CD4-positive, alpha-beta T cell (primary cell): ENCODE data around the gene UQCRFS1. TPM values are rescaled to one million over a fixed set of nuclear protein-coding genes. Genes with fewer than 3 reads are reported as not detected.

ENCODE experiments used
- ATAC-seq: fragments of 200-7000 bp; cut with Tn5 transposase; one replicate; pipeline ENCODE4 v1.10.0; 2022; ENCODE audit warnings: mild to moderate bottlenecking; ENCODE audit not compliant: poor library complexity
- CTCF ChIA-PET: fragments of 350-600 bp; sonication (Branson Sonifier 250); formaldehyde crosslinking; loops from one replicate; lab custom pipeline; 2021; ENCODE audit warnings: antibody characterized with exemption, inconsistent platforms; lab: Charles Lee
- POLR2A ChIA-PET: fragments of 350-600 bp; sonication (Branson Sonifier 250); formaldehyde crosslinking; loops from one replicate; lab custom pipeline; 2021; ENCODE audit warnings: antibody characterized with exemption, inconsistent platforms; lab: Charles Lee
- DNase-seq, 14 experiments: peaks; one replicate each; pipeline ENCODE4 v3.0.0-alpha.2; 2013 to 2020; ENCODE audit warnings: mixed read lengths in 2 of 14
- H3K27ac ChIP-seq, 2 donors: one replicate each; pipeline versions ENCODE4 v1.5.1 to v1.7.0; 2013; ENCODE audit warnings: low read length in 2 of 2, low read depth in 1 of 2, mild to moderate bottlenecking in 1 of 2
- H3K27me3 ChIP-seq, 2 experiments: 1 replicate in 1 of 2; 2 replicates in 1 of 2; pipeline versions ENCODE4 v1.6.1 to v1.7.0; 2013; ENCODE audit warnings: low read length in 2 of 2, control low read depth in 1 of 2, mild to moderate bottlenecking in 1 of 2, moderate library complexity in 1 of 2; ENCODE audit not compliant: insufficient read depth in 2 of 2, control insufficient read depth in 1 of 2
- H3K36me3 ChIP-seq: one replicate; pipeline ENCODE4 v1.6.1; 2013; ENCODE audit warnings: low read length, control low read depth; ENCODE audit not compliant: insufficient read depth
- H3K4me1 ChIP-seq: one replicate; pipeline ENCODE4 v1.6.1; 2013; ENCODE audit warnings: low read length, control low read depth; ENCODE audit not compliant: insufficient read depth
- H3K4me3 ChIP-seq: one replicate; pipeline ENCODE4 v1.5.1; 2013; ENCODE audit warnings: mild to moderate bottlenecking, low read length, moderate library complexity
- H3K9me3 ChIP-seq, 2 experiments: 1 replicate in 1 of 2; 2 replicates in 1 of 2; pipeline versions ENCODE4 v1.6.1 to v1.7.0; 2013; ENCODE audit warnings: low read length in 2 of 2, mild to moderate bottlenecking in 2 of 2, control low read depth in 1 of 2, moderate library complexity in 1 of 2; ENCODE audit not compliant: control insufficient read depth in 1 of 2, insufficient read depth in 1 of 2
- H3K27ac Mint-ChIP-seq: one replicate; pipeline ENCODE4 v1.8.0; 2020; ENCODE audit warnings: mixed read lengths
- H3K27me3 Mint-ChIP-seq: one replicate; pipeline ENCODE4 v1.8.0; 2021; ENCODE audit warnings: mixed read lengths
- H3K36me3 Mint-ChIP-seq: one replicate; pipeline ENCODE4 v1.8.0; 2021; ENCODE audit warnings: low read depth, mixed read lengths
- H3K4me1 Mint-ChIP-seq: one replicate; pipeline ENCODE4 v1.8.0; 2021; ENCODE audit warnings: low read depth, mixed read lengths
- H3K4me3 Mint-ChIP-seq: one replicate; pipeline ENCODE4 v1.8.0; 2020; ENCODE audit warnings: mild to moderate bottlenecking, mixed read lengths
- H3K9me3 Mint-ChIP-seq: one replicate; pipeline ENCODE4 v1.8.0; 2020; ENCODE audit warnings: mixed read lengths
- intact Hi-C, 2 experiments: fragments of 100-400 bp; cut with DNase I in 1 of 2; cut with micrococcal nuclease in 1 of 2; formaldehyde crosslinking; loops; one replicate each; pipeline versions ENCODE4 v1.15.1 to v1.9.0; 2023 to 2025; cut with DNase I, micrococcal nuclease
- total RNA-seq, 174 experiments: library from RNA in 2 of 174; stranded (reverse) in 2 of 174; gene quantifications; one replicate each; pipeline ENCODE4 v1.2.3 and lab custom pipeline; 2021 to 2026
- TF ChIP-seq, protein P1 (sequence below): fragments of 200-600 bp; IDR thresholded peaks from one replicate; pipeline ENCODE4 v1.8.0; 2022; ENCODE audit warnings: antibody characterized with exemption, mild to moderate bottlenecking

UQCRFS1 gene
- total RNA-seq, 2 experiments from 2014 or later: 30.5 TPM

DNA sequence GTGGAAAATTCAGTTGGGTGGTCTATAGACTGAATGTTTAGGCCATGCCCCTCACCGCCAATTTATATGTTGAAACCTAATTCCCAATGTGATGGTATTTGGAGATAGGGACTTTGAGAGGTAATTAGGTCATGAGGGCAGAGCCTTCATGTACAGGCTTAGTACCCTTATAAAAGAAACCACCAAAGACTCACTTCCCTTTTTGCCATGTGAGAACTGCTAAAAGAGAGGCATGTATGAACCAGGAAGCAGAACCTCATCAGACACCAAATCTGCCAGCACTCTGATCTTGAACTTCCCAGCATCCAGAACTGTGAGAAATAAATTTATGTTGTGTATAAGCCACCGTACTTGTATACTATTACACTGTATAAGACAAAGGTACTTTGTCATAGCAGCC lies 40.6 kb downstream of the UQCRFS1 start:
- H3K36me3 ChIP-seq: no peaks in the 10 kb centered on the region
- Mint-ChIP-seq H3K27me3 (no peaks in the 10 kb centered on the region), H3K27ac (no peak overlapping the region), H3K36me3 (peaks cover 14% of the 10 kb centered on the region), H3K4me1 (no peaks in the 10 kb centered on the region), H3K9me3 (peaks cover 29% of the 10 kb centered on the region), H3K4me3 (no peak overlapping the region)
- DNase-seq (no peak), ATAC-seq (no peak)
- intact Hi-C loops: no loop called here
- ChIA-PET POLR2A (no interaction called here), CTCF (no interaction called here)
- no peak overlapping the region for H3K4me3 ChIP-seq
- H3K27me3 ChIP-seq: no peaks in the 10 kb centered on the region
- H3K9me3 ChIP-seq: peaks cover 7 to 41% of the 10 kb centered on the region in 2 experiments
- TF ChIP-seq, protein P1, sequence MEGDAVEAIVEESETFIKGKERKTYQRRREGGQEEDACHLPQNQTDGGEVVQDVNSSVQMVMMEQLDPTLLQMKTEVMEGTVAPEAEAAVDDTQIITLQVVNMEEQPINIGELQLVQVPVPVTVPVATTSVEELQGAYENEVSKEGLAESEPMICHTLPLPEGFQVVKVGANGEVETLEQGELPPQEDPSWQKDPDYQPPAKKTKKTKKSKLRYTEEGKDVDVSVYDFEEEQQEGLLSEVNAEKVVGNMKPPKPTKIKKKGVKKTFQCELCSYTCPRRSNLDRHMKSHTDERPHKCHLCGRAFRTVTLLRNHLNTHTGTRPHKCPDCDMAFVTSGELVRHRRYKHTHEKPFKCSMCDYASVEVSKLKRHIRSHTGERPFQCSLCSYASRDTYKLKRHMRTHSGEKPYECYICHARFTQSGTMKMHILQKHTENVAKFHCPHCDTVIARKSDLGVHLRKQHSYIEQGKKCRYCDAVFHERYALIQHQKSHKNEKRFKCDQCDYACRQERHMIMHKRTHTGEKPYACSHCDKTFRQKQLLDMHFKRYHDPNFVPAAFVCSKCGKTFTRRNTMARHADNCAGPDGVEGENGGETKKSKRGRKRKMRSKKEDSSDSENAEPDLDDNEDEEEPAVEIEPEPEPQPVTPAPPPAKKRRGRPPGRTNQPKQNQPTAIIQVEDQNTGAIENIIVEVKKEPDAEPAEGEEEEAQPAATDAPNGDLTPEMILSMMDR: no peak
- H3K4me1 ChIP-seq: no peaks in the 10 kb centered on the region
- no peak overlapping the region for H3K27ac ChIP-seq

DNA sequence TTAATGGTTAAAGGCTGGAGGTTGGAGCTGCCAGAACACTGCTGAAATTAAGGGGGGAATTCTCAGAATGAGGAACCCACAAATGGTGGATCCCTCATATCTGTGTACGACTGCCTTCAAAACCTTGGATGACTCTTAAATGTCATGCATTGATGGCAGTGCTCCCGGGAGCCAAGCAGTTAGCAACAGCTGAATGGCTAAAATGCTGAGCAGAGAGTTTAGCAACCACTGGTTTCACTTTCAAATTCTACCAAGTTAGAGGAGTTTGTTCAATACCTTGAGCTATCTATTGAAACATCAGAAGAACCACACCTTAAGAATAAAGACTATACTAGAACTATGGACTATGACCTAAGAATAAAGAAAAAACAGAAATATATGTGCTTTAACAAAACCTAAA lies 41.4 kb downstream of the UQCRFS1 start:
- no peaks in the 10 kb centered on the region for H3K4me1 Mint-ChIP-seq
- intact Hi-C loops: no loop called here
- no peak overlapping the region for H3K27ac Mint-ChIP-seq
- H3K27me3 ChIP-seq: no peaks in the 10 kb centered on the region
- TF ChIP-seq, protein P1: no peak
- H3K36me3 Mint-ChIP-seq: peaks cover 14% of the 10 kb centered on the region
- H3K9me3 ChIP-seq: peaks cover 7 to 34% of the 10 kb centered on the region in 2 experiments
- no peaks in the 10 kb centered on the region for H3K27me3 Mint-ChIP-seq
- no peak for ATAC-seq
- CTCF ChIA-PET: no interaction called here
- no peak overlapping the region for H3K4me3 ChIP-seq
- H3K4me1 ChIP-seq: no peaks in the 10 kb centered on the region
- H3K27ac ChIP-seq: no peak overlapping the region
- DNase-seq: no peak
- no peaks in the 10 kb centered on the region for H3K36me3 ChIP-seq
- no peak overlapping the region for H3K4me3 Mint-ChIP-seq
- POLR2A ChIA-PET: no interaction called here
- H3K9me3 Mint-ChIP-seq: peaks cover 24% of the 10 kb centered on the region

DNA sequence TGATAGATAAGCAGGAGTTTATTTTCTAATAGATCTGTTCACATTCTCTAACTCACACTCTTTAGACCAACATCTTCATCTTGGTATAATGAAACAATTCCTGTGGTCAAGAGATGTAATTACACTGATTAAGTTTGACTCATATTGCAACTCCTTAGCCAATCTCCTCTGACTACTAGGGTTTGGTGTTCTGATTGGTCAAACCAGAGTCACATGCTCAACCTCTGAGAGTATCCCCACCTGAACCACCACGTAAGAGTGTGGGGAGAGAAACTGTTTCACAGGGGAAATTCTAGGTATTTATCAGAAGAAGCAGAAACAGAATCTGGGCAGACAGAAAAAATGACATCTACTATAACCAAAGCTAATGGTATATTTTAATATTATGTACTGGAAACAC lies 42.4 kb downstream of the UQCRFS1 start:
- Histone ChIP-seq H3K4me3 (no peak overlapping the region), H3K4me1 (no peaks in the 10 kb centered on the region), H3K27me3 (no peaks in the 10 kb centered on the region), H3K9me3 (peaks cover 7 to 25% of the 10 kb centered on the region in 2 experiments), H3K27ac (no peak overlapping the region), H3K36me3 (no peaks in the 10 kb centered on the region)
- no peak for DNase-seq
- Mint-ChIP-seq H3K27me3 (no peaks in the 10 kb centered on the region), H3K4me1 (no peaks in the 10 kb centered on the region), H3K27ac (no peak overlapping the region), H3K4me3 (no peak overlapping the region), H3K9me3 (peaks cover 17% of the 10 kb centered on the region), H3K36me3 (peaks cover 9% of the 10 kb centered on the region)
- ChIA-PET CTCF (no interaction called here), POLR2A (no interaction called here)
- TF ChIP-seq, protein P1: no peak
- intact Hi-C loops: no loop called here
- ATAC-seq: no peak
